Measurements from ENCODE around the gene GABPB1. TPM values are rescaled to one million over a fixed set of nuclear protein-coding genes. Genes with fewer than 3 reads are reported as not detected.

Gene GABPB1
- total RNA-seq, 5 donors from 2014 or later (not counting 1 experiment from before 2014, with no cell fraction given), result 15.4 to 21.6 (median 19.5) TPM

DNA sequence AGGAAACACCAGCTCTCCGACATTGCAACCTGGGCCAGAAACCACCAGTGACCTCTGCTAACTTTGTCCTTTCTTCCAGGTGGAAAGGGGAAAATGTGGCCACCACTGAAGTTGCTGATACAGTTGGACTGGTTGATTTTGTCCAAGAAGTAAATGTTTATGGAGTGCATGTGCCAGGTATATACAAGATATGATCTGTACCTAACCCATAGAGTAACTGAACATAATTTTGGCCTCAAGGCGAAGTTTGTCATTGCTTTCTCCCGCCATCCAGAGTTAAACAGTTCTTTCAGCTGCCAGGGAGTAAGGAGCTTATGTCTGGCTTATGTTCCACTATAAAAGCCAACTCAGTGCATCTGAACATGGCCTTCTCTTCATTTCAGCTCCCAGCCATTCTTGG is 126.1 kb downstream of the GABPB1 start:
- Histone ChIP-seq H3K27me3 (replicated peaks in 1 of 2; ENCODE audit: control insufficient read depth in 2 of 2, extremely low read depth in 1 of 2, insufficient read depth in 2 of 2, low read length in 1 of 2) (no peaks in the 10 kb centered on the region), H3K27ac (ENCODE audit: low read length) (no peak overlapping the region), H3K4me3 (ENCODE audit: control insufficient read depth in 1 of 2, extremely low read depth in 1 of 2, low read length in 1 of 2) (no peak overlapping the region), H3K9me3 (no peaks in the 10 kb centered on the region), H3K36me3 (ENCODE audit: control insufficient read depth in 2 of 2, extremely low read depth in 1 of 2, insufficient read depth in 1 of 2, low read length in 1 of 2) (no peaks in the 10 kb centered on the region), H3K4me1 (ENCODE audit: control insufficient read depth in 1 of 2, extremely low read depth in 1 of 2, insufficient read depth in 2 of 2, low read length in 2 of 2) (no peaks in the 10 kb centered on the region)
- H3K27me3 Mint-ChIP-seq, result no peaks in the 10 kb centered on the region
- no peaks in the 10 kb centered on the region for H3K9me3 Mint-ChIP-seq
- ChIA-PET CTCF (no interaction called here), POLR2A (no interaction called here)
- ATAC-seq (replicated peaks in 1 of 4) (no peak), DNase-seq (no peak)
- H3K36me3 Mint-ChIP-seq, result no peaks in the 10 kb centered on the region
- no peaks in the 10 kb centered on the region for H3K4me1 Mint-ChIP-seq
- H3K4me3 Mint-ChIP-seq, result no peak overlapping the region
- WGBS (ENCODE audit: insufficient coverage), result 78% methylated on average over 3 of the region's 3 CpGs
- no peak overlapping the region for H3K27ac Mint-ChIP-seq

DNA sequence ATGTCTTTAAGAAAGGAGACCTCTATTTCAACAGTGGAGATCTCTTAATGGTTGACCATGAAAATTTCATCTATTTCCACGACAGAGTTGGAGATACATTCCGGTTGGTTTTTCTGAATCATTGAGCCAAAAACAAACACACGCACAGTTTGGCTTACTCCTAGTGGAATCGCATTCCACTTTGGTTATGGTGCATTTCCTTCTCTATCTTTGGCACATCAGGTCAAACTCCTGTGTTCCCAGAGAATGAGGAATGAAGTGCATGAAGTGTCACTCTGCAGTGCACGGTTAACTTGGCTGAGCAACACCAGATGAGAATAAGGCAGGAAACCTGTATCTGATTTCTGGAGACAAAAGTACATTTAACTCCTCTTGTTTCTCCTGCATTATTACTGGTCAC is 127.9 kb downstream of the GABPB1 start:
- no peaks in the 10 kb centered on the region for H3K4me1 ChIP-seq (ENCODE audit: control insufficient read depth in 1 of 2, extremely low read depth in 1 of 2, insufficient read depth in 2 of 2, low read length in 2 of 2)
- DNase-seq, result no peak
- no peaks in the 10 kb centered on the region for H3K4me1 Mint-ChIP-seq
- no peak overlapping the region for H3K27ac ChIP-seq (ENCODE audit: low read length)
- no peaks in the 10 kb centered on the region for H3K9me3 Mint-ChIP-seq
- ChIA-PET POLR2A (interaction anchor here in 1 of 2 donors (0.5 kb wide), 1 partner anchor 530 kb away, joined by 3 read pairs; no protein-coding TSS in a partner anchor), CTCF (no interaction called here)
- no peaks in the 10 kb centered on the region for H3K36me3 ChIP-seq (ENCODE audit: control insufficient read depth in 2 of 2, extremely low read depth in 1 of 2, insufficient read depth in 1 of 2, low read length in 1 of 2)
- no peak overlapping the region for H3K4me3 Mint-ChIP-seq
- ATAC-seq (replicated peaks in 1 of 4), result no peak
- WGBS (ENCODE audit: insufficient coverage), result 92% methylated on average over 4 of the region's 5 CpGs
- no peaks in the 10 kb centered on the region for H3K9me3 ChIP-seq
- H3K4me3 ChIP-seq (ENCODE audit: control insufficient read depth in 1 of 2, extremely low read depth in 1 of 2, low read length in 1 of 2), result no peak overlapping the region
- no peaks in the 10 kb centered on the region for H3K36me3 Mint-ChIP-seq
- no peaks in the 10 kb centered on the region for H3K27me3 ChIP-seq (replicated peaks in 1 of 2; ENCODE audit: control insufficient read depth in 2 of 2, extremely low read depth in 1 of 2, insufficient read depth in 2 of 2, low read length in 1 of 2)
- no peaks in the 10 kb centered on the region for H3K27me3 Mint-ChIP-seq
- no peak overlapping the region for H3K27ac Mint-ChIP-seq

DNA sequence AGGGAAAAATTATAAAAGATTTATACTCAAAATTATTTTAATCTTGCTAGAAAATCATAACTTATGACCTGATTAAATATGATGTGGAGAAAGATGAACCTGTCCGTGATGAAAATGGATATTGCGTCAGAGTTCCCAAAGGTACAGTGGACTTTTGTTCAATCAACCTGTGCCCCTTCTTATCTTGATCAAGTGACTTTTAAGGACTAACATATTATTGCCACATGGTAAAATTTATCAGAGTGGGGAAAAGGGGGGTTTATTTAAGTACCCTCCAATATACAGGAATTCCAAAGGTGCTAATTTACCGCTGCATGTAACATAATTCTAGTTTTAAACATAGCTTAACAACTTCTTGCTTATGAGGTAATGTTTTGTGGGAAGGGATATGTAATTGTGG is 129.1 kb downstream of the GABPB1 start:
- DNase-seq, result no peak
- H3K4me1 Mint-ChIP-seq, result no peaks in the 10 kb centered on the region
- no peaks in the 10 kb centered on the region for H3K36me3 ChIP-seq (ENCODE audit: control insufficient read depth in 2 of 2, extremely low read depth in 1 of 2, insufficient read depth in 1 of 2, low read length in 1 of 2)

More for the DNA sequence above, 129.1 kb downstream of the GABPB1 start:
- no peak overlapping the region for H3K27ac Mint-ChIP-seq
- no peaks in the 10 kb centered on the region for H3K4me1 ChIP-seq (ENCODE audit: control insufficient read depth in 1 of 2, extremely low read depth in 1 of 2, insufficient read depth in 2 of 2, low read length in 2 of 2)
- no peaks in the 10 kb centered on the region for H3K36me3 Mint-ChIP-seq
- no peaks in the 10 kb centered on the region for H3K9me3 Mint-ChIP-seq
- no peaks in the 10 kb centered on the region for H3K27me3 Mint-ChIP-seq
- no peak overlapping the region for H3K4me3 ChIP-seq (ENCODE audit: control insufficient read depth in 1 of 2, extremely low read depth in 1 of 2, low read length in 1 of 2)
- ChIA-PET POLR2A (no interaction called here), CTCF (no interaction called here)
- no peak overlapping the region for H3K27ac ChIP-seq (ENCODE audit: low read length)
- no peaks in the 10 kb centered on the region for H3K9me3 ChIP-seq
- ATAC-seq (replicated peaks in 1 of 4), result no peak
- no peaks in the 10 kb centered on the region for H3K27me3 ChIP-seq (replicated peaks in 1 of 2; ENCODE audit: control insufficient read depth in 2 of 2, extremely low read depth in 1 of 2, insufficient read depth in 2 of 2, low read length in 1 of 2)
- no CpG with 5 or more reads among the region's 3 CpGs for WGBS (ENCODE audit: insufficient coverage)
- no peak overlapping the region for H3K4me3 Mint-ChIP-seq

Other genes with a start within 250 kb of the GABPB1 start
- gene ATP8B4, start 236.0 kb downstream of the GABPB1 start, total RNA-seq, result 1 to 10 TPM in 4 of 5 donors, under 1 TPM in 1; 0.72 to 2.4 (median 1.3) TPM
- 1 to 10 TPM in 2 of 5 donors, under 1 TPM in 3; 0.56 to 1.1 (median 0.70) TPM for gene SLC27A2, start 173.0 kb downstream of the GABPB1 start, total RNA-seq
- 1 to 10 TPM in 2 of 5 donors, under 1 TPM in 2, not detected in 1; 0.26 to 4.3 (median 2.5) TPM for gene HDC, start 89.5 kb downstream of the GABPB1 start, total RNA-seq
- gene USP8, start 69.2 kb upstream of the GABPB1 start, total RNA-seq, result 10 to 100 TPM; 45.0 to 56.0 (median 52.7) TPM
- gene USP50, start 191.5 kb upstream of the GABPB1 start, total RNA-seq, result under 1 TPM in 1 of 5 donors, not detected in 4; 0.83 TPM